ENCODE measurements around the gene TBC1D22A. TPM values are rescaled to one million over a fixed set of nuclear protein-coding genes. Genes with fewer than 3 reads are reported as not detected.

TBC1D22A gene
- total and polyA plus RNA-seq, 2 experiments from 2014 or later, result 9.6 to 13.3 TPM

GRCh38 chr22:47123006-47123826, 360.8 kb downstream of the TBC1D22A start:
- Histone ChIP-seq H3K4me3 (no peak overlapping the region), H3K79me2 (replicated peaks; ENCODE audit: insufficient read depth) (no peaks in the 10 kb centered on the region), H3K9me2 (ENCODE audit: insufficient read depth) (no peaks in the 10 kb centered on the region), H3K4me1 (ENCODE audit: insufficient read depth) (no peaks in the 10 kb centered on the region), H3F3A (replicated peaks; ENCODE audit: low read depth) (no peaks in the 10 kb centered on the region), H3K27me3 (ENCODE audit: insufficient read depth) (no peaks in the 10 kb centered on the region), H3K4me2 (no peak overlapping the region), H3K36me3 (ENCODE audit: insufficient read depth) (no peaks in the 10 kb centered on the region), H2AFZ (no peak overlapping the region), H4K20me1 (replicated peaks; ENCODE audit: insufficient read depth) (no peaks in the 10 kb centered on the region), H3K27ac (ENCODE audit: low read depth) (no peak overlapping the region)
- ATAC-seq, result no peak
- Mint-ChIP-seq H3K4me1 (peaks cover 14% of the 10 kb centered on the region), H3K27me3 (ENCODE audit: insufficient read depth, low read depth, poor library complexity) (peaks cover 9% of the 10 kb centered on the region), H3K4me3 (no peak overlapping the region; the same call in 2 of the 3 replicates), H3K9me3 (no peaks in the 10 kb centered on the region; the same call in 2 of the 3 replicates), H3K27ac (peak overlapping the region; percentile 70), H3K36me3 (ENCODE audit: low read depth) (no peaks in the 10 kb centered on the region; the same call in 2 of the 3 replicates)
- TF ChIP-seq STAT1 (IDR thresholded peaks at IDR 0.05; ENCODE audit: unreplicated experiment) (no peak), EZH2phosphoT487 (IDR thresholded peaks at IDR 0.05; ENCODE audit: unreplicated experiment) (no peak), JUNB (IDR thresholded peaks at IDR 0.05; ENCODE audit: unreplicated experiment) (no peak), CREB1 (CRISPR knock-in tag; IDR thresholded peaks at IDR 0.05; ENCODE audit: low read depth) (no peak)
- DNase-seq (ENCODE audit: low spot score), result no peak

GRCh38 chr22:47123827-47124442, 361.5 kb downstream of the TBC1D22A start:
- no peaks in the 10 kb centered on the region; the same call in 2 of the 3 replicates for H3K36me3 Mint-ChIP-seq (ENCODE audit: low read depth)
- Histone ChIP-seq H3K27ac (ENCODE audit: low read depth) (no peak overlapping the region), H3K36me3 (ENCODE audit: insufficient read depth) (no peaks in the 10 kb centered on the region), H3K79me2 (replicated peaks; ENCODE audit: insufficient read depth) (no peaks in the 10 kb centered on the region), H3K4me2 (no peak overlapping the region), H4K20me1 (replicated peaks; ENCODE audit: insufficient read depth) (no peaks in the 10 kb centered on the region), H3K9me2 (ENCODE audit: insufficient read depth) (no peaks in the 10 kb centered on the region), H3F3A (replicated peaks; ENCODE audit: low read depth) (no peaks in the 10 kb centered on the region), H3K4me3 (no peak overlapping the region), H2AFZ (no peak overlapping the region), H3K27me3 (ENCODE audit: insufficient read depth) (no peaks in the 10 kb centered on the region), H3K4me1 (ENCODE audit: insufficient read depth) (no peaks in the 10 kb centered on the region)
- H3K9me3 Mint-ChIP-seq, result no peaks in the 10 kb centered on the region; the same call in 2 of the 3 replicates
- ATAC-seq, result peak; percentile 19
- peaks cover 9% of the 10 kb centered on the region for H3K27me3 Mint-ChIP-seq (ENCODE audit: insufficient read depth, low read depth, poor library complexity)
- peaks cover 14% of the 10 kb centered on the region for H3K4me1 Mint-ChIP-seq
- DNase-seq (ENCODE audit: low spot score), result no peak
- H3K4me3 Mint-ChIP-seq, result no peak overlapping the region; the same call in 2 of the 3 replicates
- H3K27ac Mint-ChIP-seq, result peak overlapping the region; percentile 70
- TF ChIP-seq NANOG (IDR thresholded peaks at IDR 0.05; ENCODE audit: borderline replicate concordance) (no peak), ZNF462 (CRISPR knock-in tag; IDR thresholded peaks at IDR 0.05) (no peak), ZNF114 (CRISPR knock-in tag; IDR thresholded peaks at IDR 0.05) (no peak), REST (IDR thresholded peaks at IDR 0.05; ENCODE audit: unreplicated experiment) (no peak), EZH2phosphoT487 (IDR thresholded peaks at IDR 0.05; ENCODE audit: unreplicated experiment) (no peak), POLR2AphosphoS5 (IDR thresholded peaks at IDR 0.05; ENCODE audit: low read depth) (no peak)
